NT2/D1 (cell line): ENCODE results near the gene NRL.

Source experiments
- SUZ12 ChIP-seq: IDR thresholded peaks from 2 replicates; pipeline ENCODE4 v1.6.1; 2011; ENCODE audit not compliant: insufficient read length, insufficient read depth; ENCODE audit errors: extremely low read depth
- ZNF274 ChIP-seq: IDR thresholded peaks from 2 replicates; pipeline ENCODE4 v1.6.1; 2011; ENCODE audit warnings: mild to moderate bottlenecking, low read depth, low read length

GRCh38 chr14:24067133-24068082, 47.3 kb downstream of the NRL start:
- TF ChIP-seq ZNF274, result no peak
- TF ChIP-seq SUZ12, result no peak
